WI38 (cell line): ENCODE measurements around the gene DUS4L.

ENCODE experiments used
- H3K4me3 ChIP-seq: 2 replicates; pipeline ENCODE4 v1.5.1; 2011; ENCODE audit warnings: low read depth, mild to moderate bottlenecking, control low read depth, low read length
- TF ChIP-seq, protein P1 (sequence below): IDR thresholded peaks from 2 replicates; pipeline ENCODE4 v1.5.1; 2012; ENCODE audit warnings: low read depth, mild to moderate bottlenecking, control low read depth, low read length

The DUS4L gene

DNA sequence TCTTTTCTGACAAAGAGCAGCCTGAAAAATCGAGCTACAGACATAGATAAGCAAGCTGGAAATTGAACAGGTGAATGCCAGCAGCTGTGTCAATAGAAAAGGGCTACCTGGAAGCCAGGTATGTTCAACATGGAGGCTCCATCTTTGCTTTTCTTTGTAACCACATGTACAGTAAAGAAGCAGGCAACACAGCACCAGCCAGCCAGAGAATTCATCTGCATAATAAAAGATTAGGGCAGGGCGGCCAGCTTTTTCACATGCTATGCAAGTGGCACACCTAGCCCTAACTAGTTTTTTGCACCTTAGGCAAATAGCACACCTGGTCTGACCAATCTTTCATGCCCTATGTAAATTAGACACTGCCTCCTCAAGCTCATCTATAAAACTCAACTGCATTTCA lies 25.8 kb upstream of the DUS4L start:
- no peak overlapping the region for H3K4me3 ChIP-seq
- TF ChIP-seq, protein P1, sequence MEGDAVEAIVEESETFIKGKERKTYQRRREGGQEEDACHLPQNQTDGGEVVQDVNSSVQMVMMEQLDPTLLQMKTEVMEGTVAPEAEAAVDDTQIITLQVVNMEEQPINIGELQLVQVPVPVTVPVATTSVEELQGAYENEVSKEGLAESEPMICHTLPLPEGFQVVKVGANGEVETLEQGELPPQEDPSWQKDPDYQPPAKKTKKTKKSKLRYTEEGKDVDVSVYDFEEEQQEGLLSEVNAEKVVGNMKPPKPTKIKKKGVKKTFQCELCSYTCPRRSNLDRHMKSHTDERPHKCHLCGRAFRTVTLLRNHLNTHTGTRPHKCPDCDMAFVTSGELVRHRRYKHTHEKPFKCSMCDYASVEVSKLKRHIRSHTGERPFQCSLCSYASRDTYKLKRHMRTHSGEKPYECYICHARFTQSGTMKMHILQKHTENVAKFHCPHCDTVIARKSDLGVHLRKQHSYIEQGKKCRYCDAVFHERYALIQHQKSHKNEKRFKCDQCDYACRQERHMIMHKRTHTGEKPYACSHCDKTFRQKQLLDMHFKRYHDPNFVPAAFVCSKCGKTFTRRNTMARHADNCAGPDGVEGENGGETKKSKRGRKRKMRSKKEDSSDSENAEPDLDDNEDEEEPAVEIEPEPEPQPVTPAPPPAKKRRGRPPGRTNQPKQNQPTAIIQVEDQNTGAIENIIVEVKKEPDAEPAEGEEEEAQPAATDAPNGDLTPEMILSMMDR, result no peak

- no peak overlapping the region for H3K4me3 ChIP-seq
These were observed 20.3 kb upstream of the DUS4L start for GRCh38 chr7:107543338-107543993.

DNA sequence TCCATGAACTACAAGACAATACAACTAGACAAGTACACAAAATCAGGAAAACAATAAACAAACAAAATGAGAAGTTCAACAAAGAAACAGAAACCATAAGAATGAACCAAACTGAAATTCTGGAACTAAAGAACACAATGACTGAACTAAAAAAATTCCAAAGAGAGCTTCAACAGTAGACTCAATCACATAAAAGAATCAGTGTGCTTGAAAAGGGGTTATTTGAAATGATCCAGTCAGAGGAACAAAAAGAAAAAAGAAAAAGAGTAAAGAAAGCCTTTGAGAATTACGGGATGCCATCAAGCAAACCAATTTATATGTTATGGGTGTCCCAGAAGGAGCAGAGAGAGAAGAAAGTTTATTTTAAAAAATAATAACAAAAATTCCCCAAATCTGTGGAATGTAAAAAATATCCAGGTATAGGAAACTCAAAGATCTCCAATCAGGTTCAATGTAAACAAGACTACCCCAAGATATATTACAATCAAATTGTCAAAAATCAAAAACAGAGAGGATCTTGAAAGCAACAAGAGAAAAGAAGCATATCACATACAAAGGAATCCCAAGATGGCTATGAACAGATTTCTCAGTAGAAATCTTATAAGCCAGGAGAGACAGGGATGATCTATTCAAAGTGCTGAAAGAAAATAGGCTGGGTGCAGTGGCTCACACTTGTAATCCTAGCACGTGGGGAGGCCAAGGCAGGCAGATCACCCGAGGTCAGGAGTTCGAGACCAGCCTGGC lies 18.8 kb upstream of the DUS4L start:
- TF ChIP-seq, protein P1, result no peak
- H3K4me3 ChIP-seq, result no peak overlapping the region

More at GRCh38 chr7:107543338-107543993, 20.3 kb upstream of the DUS4L start:
- TF ChIP-seq, protein P1, result no peak

DNA sequence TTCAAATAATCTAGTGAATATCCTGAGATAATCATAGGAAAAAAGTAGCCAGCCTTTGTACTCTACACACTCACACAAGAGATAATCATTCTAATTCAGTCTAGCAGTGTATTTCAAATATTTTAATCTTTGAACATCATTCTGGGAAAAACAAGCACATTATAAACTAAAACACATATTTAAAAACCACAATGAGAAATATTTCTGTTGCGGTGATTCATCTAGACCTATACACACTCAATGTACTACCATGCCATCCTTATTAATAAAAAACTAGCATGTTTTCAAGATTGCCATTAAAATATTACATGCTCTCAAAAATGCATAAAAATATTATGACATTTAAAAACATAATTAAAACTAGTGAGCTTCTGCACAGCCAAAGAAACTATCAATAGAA lies 11.8 kb upstream of the DUS4L start:
- H3K4me3 ChIP-seq, result no peak overlapping the region
- TF ChIP-seq, protein P1, result no peak

- no peak overlapping the region for H3K4me3 ChIP-seq
- TF ChIP-seq, protein P1, result no peak
These were observed 7.9 kb upstream of the DUS4L start for GRCh38 chr7:107555893-107556292.

DNA sequence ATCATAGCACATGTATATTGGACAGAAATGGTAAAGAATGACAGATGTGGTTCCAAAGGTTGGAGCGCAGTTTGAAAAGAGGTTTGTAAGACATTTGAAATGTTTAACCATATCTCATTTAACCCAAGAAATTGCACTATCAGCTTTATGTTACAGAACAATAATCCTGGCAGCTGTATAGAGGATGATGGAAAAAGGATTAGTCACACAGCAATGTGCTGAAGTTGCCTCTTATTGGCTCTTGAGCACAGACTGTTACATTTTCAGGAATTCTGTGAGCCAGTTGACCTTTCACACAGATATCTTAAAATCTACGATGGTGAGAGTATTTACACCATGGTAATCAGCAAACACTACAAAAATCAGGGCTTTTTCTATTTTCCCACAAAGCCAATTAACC lies 3.9 kb upstream of the DUS4L start:
- TF ChIP-seq, protein P1, result no peak
- no peak overlapping the region for H3K4me3 ChIP-seq

DNA sequence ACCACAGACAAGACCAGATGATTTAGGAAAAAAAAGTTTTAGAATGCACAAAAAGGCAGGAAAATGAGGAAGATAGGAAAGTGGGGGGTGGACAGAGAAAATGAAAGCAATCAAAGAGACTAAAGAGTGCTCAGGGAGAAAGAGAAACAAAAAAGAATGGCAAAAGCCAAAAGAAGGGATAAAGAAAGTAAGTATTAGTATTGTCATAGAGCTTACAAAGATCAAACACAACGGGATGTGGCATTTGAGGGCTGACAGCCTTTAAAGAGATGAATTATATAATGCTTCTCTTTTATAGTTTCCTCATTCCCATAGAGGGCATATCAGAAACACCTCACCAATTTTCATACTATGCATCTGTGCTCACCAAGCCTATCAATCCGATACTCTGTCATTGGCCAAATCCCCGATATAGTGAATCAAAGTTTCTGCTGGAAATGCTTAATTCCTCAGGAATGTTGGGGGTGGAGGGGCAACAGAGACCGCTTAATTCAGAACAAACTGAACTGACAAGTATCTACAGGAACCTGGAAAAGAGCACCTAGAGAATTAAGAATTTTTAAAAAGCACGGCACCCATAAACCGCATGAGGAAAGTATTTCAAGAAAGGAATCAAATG lies 2.8 kb upstream of the DUS4L start:
- TF ChIP-seq, protein P1, result no peak
- H3K4me3 ChIP-seq, result no peak overlapping the region
